Urothelium cell line (cell line): Measurements from ENCODE around the gene DNAJC30.

Experiments used
- DNase-seq: peaks from one replicate; pipeline ENCODE4 v3.0.0; 2011; ENCODE audit warnings: low spot score, mixed read lengths
- FAIRE-seq: peaks from 2 replicates; lab custom pipeline; 2011; peaks lifted over from hg19 to GRCh38; lab: Jason Lieb, UNC

DNAJC30 gene

DNA sequence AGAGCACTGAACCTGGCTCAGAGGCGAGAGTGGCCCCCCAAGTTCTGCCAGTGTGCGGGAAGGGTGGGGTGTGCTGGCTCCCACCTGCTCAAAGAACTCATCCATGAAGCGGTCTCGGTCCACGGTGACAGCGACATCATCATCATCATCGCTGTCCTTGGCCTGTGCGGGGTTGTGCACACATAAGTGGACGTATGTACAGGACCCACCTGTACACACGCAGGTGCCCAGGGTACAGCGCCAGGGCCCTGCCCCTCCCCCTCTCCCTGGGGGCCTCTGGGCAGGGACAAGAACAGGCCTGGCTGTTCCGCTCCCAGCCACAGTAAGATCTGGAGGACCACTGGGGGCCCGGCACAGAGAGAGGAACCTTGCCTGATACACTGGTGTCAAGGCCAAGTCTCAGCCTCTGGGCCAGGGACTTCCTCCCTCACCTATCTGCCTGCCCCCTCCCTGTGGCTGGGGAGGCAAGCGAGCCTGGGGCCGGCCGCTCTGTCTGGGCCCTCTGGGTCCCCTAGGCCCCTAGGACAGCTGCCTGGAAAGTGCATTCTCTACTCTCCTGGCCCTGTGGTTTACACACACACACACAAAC is 25.8 kb upstream of the DNAJC30 start:
- DNase-seq (no peak), FAIRE-seq (no peak)

- FAIRE-seq (no peak), DNase-seq (no peak)
These were observed 23.9 kb upstream of the DNAJC30 start for GRCh38 chr7:73707045-73707631.

- FAIRE-seq, result no peak
- DNase-seq, result no peak
These were observed 23.1 kb upstream of the DNAJC30 start for GRCh38 chr7:73706126-73707044.

DNA sequence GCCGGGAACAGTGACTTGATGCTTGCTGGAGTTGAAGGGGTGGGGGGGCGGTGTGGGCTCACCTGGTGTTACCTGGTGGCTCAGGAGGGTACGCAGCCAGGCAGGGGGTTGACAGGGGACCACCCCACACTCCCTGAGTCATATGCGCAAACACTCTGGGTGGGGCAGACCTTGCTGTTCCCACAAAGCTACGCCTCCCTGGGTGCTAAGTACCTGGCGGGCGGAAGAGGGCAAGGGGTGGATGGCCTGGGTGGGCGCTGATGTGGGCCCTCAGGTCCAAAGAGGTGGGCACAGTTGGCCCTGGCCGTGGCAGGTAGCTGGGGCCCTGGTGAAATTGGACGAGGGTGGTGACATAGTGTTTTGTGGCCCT is 22.3 kb upstream of the DNAJC30 start:
- DNase-seq, result no peak
- FAIRE-seq, result no peak

DNA sequence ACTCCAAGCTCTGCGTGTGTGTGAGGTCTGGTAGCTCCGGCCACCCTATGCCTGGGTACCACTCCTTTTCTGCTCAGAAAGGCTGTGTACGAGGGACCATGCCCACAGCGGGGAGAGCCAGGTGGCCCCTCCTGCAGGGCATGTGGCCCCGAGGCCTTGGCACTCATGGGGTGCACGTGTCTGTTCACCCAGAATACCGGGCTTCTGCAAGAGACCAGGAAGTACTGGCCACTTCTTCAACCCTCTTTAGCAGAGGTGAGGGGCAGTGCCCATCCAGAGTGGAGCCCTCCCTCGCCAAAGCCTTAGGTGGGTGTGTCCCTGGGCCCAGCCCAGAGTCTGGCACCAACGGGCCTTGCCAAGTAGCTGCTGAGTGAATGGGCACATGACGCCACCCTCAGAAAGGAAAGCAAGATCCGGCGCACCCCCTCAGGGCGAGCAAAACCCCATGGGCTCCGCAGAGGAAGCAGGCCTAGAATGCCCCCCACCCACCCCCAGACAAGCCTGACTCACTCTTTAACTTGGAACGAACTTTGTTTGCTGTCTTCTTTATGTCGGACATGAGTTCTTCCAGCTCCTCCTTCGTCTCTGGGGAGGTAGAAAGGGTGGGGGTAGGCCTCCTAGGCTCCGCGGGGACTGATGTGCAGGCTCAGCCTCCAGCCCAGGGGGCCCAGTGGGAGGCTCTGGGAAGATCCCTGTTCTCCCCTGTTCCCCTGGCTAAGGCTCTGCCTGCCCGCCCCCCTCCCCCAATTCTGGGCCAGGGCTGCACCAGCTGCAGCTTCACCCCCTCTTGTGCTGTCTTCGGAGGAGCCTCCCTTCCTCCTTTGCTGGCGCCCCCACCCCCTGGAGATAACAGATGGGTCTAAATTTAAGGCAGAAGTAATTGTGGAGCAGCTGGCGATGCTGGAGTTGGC is 21.6 kb upstream of the DNAJC30 start:
- FAIRE-seq (no peak), DNase-seq (no peak)

DNA sequence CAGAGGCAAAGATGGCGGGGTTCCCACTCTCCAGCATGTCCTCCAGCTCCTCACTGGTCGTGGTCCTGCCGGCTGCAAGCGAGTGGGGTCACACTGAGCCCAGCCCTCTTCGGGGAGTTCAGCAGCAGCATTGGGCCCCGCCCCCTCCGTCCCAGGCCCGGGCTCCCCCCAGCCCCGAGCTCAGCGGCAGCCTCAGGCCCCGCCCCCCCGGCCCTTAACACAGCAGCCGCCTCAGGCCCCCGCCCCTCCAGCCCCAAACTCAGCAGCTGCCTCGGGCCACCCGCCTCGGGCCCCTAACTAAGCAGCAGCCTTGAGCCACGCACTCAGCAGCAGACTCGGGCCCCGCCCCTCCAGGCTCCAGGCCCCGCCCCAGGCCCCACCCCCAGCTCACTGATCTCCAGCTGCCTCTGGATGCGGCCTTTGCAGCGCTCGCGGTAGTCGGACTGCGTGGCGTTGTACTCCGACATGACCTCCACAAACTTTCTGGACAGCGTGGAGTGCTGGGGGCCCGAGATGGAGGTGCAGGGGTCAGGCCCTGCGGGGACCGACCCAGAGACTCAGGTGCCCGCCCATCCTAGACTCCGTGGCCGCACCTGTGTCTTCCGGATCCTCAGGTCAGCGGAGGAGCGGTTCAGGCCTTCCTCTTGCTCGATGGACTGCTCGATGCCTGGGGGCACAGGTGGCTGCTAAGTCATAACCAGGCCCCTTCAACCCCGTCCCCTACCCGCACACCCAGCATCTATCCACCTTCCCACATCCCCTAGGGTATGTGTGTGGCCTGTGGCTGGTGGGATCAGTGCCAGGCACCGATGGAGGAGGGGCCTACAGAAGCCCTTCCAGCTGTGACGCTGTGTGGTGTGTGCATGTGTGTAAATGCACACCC is 20.7 kb upstream of the DNAJC30 start:
- DNase-seq (no peak), FAIRE-seq (no peak)

- DNase-seq (no peak), FAIRE-seq (no peak)
These were observed 20.0 kb upstream of the DNAJC30 start for GRCh38 chr7:73703225-73703624.

DNA sequence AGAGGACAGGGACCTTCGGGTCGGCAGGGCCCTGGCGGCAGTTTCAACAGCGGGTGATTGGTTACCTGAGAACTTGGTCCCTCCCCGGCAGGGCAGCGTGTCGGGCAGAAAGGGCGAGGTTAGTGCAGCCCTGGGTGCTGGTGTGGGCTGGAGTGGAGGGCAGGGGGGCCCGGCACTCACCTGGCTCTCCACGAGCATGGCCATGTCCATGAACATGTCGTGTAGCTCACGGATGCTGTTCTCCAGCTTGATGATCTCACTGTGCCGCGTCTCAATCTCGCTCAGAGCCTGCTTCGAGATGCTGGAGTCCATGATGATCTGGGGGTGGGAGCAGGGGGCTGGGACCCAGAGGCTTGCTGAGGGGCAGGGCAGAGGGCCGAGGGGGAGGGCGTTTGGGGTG is 19.4 kb upstream of the DNAJC30 start:
- FAIRE-seq (no peak), DNase-seq (no peak)

GRCh38 chr7:73702226-73702625 is 19.0 kb upstream of the DNAJC30 start:
- FAIRE-seq (no peak), DNase-seq (no peak)

DNA sequence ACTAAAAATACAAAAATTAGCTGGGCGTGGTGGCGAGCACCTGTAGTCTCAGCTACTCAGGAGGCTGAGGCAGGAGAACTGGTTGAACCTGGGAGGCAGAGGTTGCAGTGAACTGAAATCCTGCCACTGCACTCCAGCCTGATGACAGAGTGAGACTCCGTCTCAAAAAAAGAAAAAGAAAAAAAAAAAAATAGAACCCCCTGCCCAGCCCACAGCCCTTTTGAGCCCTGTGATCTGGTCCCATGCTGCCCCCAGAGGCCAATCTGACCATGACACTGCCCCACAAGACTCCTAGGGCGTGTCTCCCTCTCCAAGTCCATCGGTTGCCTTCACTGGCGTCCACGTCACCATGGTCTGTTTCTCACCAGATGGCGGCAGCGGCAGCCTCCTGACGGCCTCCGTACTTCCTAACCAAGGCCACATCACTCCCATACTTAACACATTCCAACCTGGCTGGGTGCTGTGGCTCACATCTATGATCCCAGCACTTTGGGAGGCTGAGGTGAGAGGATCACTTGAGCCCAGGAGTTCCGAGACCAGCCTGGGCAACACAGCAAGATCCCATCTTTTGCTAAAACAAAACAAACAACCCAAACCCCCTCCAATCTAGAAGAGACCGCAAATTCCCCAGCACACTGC is 18.2 kb upstream of the DNAJC30 start:
- FAIRE-seq, result no peak

GRCh38 chr7:73700581-73701134 is 17.4 kb upstream of the DNAJC30 start:
- DNase-seq (no peak), FAIRE-seq (no peak)

More for the DNA sequence above, 18.2 kb upstream of the DNAJC30 start:
- DNase-seq, result peak; percentile 64

- FAIRE-seq (no peak), DNase-seq (no peak)
These were observed 16.8 kb upstream of the DNAJC30 start for GRCh38 chr7:73700069-73700423.

DNA sequence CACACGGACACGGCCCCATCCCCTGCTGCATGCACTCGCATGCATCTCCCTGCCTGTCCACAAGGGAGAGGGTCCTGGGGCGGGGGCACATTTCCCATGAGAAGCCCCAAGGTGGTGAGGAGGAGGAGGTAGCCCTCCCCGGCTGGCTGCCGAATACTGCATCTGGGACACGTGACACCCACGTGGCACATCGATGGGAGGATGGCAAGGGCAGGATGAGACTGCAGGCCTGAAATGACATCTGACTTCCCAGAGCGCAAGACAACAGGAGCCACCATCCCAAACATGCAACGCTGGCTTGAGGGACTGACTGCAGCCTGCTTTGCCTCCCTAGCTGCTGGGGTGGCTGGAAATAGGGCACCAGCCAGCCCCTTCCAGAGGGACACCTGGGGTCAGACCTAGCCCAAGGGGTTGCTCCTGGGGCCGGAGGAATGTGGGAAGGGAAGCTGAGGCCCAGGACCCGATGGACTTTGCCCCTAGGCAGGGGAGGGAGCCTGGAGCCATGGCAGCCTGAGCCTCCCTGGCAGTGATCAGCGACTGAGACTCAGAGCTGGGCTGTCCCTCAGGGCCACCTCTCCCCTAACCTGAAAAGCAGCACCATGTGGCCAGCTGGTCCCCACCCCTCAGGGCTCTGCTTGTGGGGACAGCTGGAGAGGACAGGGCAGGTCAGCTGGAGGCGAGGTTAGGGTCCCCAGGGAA is 16.3 kb upstream of the DNAJC30 start:
- DNase-seq, result no peak
- FAIRE-seq, result no peak

- FAIRE-seq, result no peak
These were observed 15.2 kb upstream of the DNAJC30 start for GRCh38 chr7:73698410-73698809.

DNA sequence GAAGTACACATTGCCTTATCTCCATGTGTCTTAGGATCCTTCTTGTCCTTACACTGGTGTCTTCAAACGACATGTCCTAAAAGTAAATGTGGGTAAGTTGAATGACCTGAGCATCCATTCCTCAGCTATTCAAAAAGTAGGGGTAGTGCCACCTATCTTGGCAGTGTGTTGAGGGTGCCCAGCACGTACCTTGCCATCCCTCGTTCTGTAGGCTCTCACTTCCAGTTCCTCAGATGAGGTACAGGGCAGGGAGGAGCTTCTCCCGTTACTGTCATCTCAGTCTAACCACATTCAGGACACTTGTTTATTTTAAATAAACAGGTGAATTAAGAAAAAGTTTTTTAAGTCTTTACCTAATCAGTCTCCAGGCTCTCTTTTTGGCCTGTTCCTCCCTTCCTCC is 13.1 kb upstream of the DNAJC30 start:
- FAIRE-seq (no peak), DNase-seq (no peak)

More at GRCh38 chr7:73698410-73698809, 15.2 kb upstream of the DNAJC30 start:
- DNase-seq, result no peak

GRCh38 chr7:73690646-73691045 is 7.4 kb upstream of the DNAJC30 start:
- DNase-seq (no peak), FAIRE-seq (no peak)

DNA sequence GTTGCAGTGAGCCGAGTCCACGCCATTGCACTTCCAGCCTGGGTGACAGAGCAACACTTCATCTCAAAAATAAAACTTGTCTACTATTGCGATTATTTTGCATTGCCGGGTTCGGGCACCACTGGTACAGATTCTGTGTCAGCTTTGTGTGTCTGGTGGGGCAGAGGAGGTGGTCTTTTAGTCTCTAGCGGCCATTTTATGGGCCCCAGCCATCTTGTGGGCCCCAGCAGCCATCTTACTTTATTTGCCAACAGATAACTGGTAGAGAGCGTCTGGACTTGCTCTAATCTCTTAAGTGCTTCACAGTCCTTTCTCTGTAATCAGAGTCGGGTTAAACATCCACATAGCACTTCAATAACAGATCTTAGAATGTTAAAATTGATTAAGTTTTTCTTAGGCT is 5.0 kb upstream of the DNAJC30 start:
- no peak for DNase-seq
- no peak for FAIRE-seq

DNA sequence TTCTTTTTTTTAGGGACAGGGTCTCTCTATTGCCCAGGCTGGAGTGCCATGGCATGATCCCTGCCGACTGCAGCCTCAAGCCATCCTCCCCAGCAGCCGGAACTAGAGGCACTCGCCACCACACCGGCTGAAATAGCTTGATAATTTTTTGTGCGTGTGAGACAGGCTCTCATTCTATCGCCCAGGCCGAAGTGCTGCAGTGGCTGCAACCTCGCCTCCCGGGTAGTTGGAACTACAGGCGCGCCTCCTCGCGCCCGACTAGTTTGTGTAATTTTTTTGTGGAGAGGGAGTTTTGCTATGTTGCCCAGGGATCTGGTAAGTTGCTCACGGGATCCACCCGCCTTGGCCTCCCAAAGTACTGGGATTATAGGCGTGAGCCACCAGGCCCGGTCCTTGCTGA is 2.1 kb upstream of the DNAJC30 start:
- FAIRE-seq (no peak), DNase-seq (no peak)
